SKM-1 (cell line): ENCODE data around the gene RIBC2.
"Not testable (repeated sequence)": the region's sequence is repeated elsewhere in the genome, so short reads cannot be mapped to it uniquely, and the experiment has no call there.

Experiments
- DNase-seq: peaks from one replicate; lab custom pipeline; 2025; ENCODE audit not compliant: unreplicated experiment; lab: John Stamatoyannopoulos, UW

Gene RIBC2

GRCh38 chr22:45413368-45414211 lies at the start of gene RIBC2, which contains the start of gene SMC1B:
Gene RIBC2 (plus strand): TSS chr22:45413693. CDS start chr22:45413887, 194 bp downstream.
Gene SMC1B (minus strand): TSS chr22:45413599. CDS start chr22:45413567, 32 bp downstream.
- peak; percentile 73 for DNase-seq

GRCh38 chr22:45366713-45367112 lies 46.8 kb upstream of the RIBC2 start:
- DNase-seq = no peak

GRCh38 chr22:45373592-45373991 lies 39.9 kb upstream of the RIBC2 start:
- not testable (repeated sequence) for DNase-seq

- no peak for DNase-seq
These were observed 37.5 kb upstream of the RIBC2 start for GRCh38 chr22:45376009-45376408.

GRCh38 chr22:45376703-45377102 lies 36.8 kb upstream of the RIBC2 start:
- DNase-seq = peak; percentile 5

GRCh38 chr22:45381348-45381747 lies 32.1 kb upstream of the RIBC2 start:
- DNase-seq = no peak

GRCh38 chr22:45389546-45389945 lies 23.9 kb upstream of the RIBC2 start:
- no peak for DNase-seq

GRCh38 chr22:45397806-45398205 lies 15.7 kb upstream of the RIBC2 start:
- no peak for DNase-seq

GRCh38 chr22:45398214-45398613 lies 15.3 kb upstream of the RIBC2 start:
- no peak for DNase-seq

GRCh38 chr22:45399712-45400445 lies 13.6 kb upstream of the RIBC2 start:
- DNase-seq = no peak

GRCh38 chr22:45402466-45402985 lies 11.0 kb upstream of the RIBC2 start:
- peak; percentile 12 for DNase-seq

- DNase-seq = no peak
These were observed 5.7 kb upstream of the RIBC2 start for GRCh38 chr22:45407793-45408192.

GRCh38 chr22:45413013-45413367 lies 503 bp upstream of the RIBC2 start:
- DNase-seq = no peak

- no peak for DNase-seq
These were observed 4.7 kb downstream of the RIBC2 start for GRCh38 chr22:45418056-45418769.

GRCh38 chr22:45418770-45419138 lies 5.3 kb downstream of the RIBC2 start:
- no peak for DNase-seq

GRCh38 chr22:45420011-45420410 lies 6.5 kb downstream of the RIBC2 start:
- no peak for DNase-seq

GRCh38 chr22:45420539-45420938 lies 7.0 kb downstream of the RIBC2 start:
- no peak for DNase-seq

- peak; percentile 75 for DNase-seq
These were observed 8.0 kb downstream of the RIBC2 start for GRCh38 chr22:45421349-45422055.

- no peak for DNase-seq
These were observed 8.9 kb downstream of the RIBC2 start for GRCh38 chr22:45422237-45422983.

GRCh38 chr22:45423524-45423923 lies 10.0 kb downstream of the RIBC2 start:
- no peak for DNase-seq
